ENCODE measurements around the gene BPTF. TPM values are rescaled to one million over a fixed set of nuclear protein-coding genes. Genes with fewer than 3 reads are reported as not detected.

BPTF gene
- polyA plus RNA-seq, 2 of the 4 experiments (the other 2 are of a cell fraction): 26.3 to 60.7 TPM

GRCh38 chr17:68004201-68004600 is 178.9 kb downstream of the BPTF start:
- H3K4me1 ChIP-seq: no peaks in the 10 kb centered on the region
- 92% methylated on average over 3 of the region's 3 CpGs for WGBS (ENCODE audit: missing lambda C conversion rate)
- no peaks in the 10 kb centered on the region for H3K9me3 ChIP-seq
- no peak for TF ChIP-seq EHF (CRISPR knock-in tag; IDR thresholded peaks at IDR 0.05)
- TF ChIP-seq ZSCAN20 (CRISPR knock-in tag; IDR thresholded peaks at IDR 0.05): no peak
- TF ChIP-seq REST (IDR thresholded peaks at IDR 0.05): no peak
- TF ChIP-seq CTCF (IDR thresholded peaks at IDR 0.05): no peak
- no peak for TF ChIP-seq BCL3 (IDR thresholded peaks at IDR 0.05)
- TF ChIP-seq MAX (IDR thresholded peaks at IDR 0.05): no peak
- no peak for TF ChIP-seq CHD2 (IDR thresholded peaks at IDR 0.05; ENCODE audit: low read length, partially characterized antibody)
- TF ChIP-seq BHLHE40 (IDR thresholded peaks at IDR 0.05; ENCODE audit: low read depth, low read length): no peak
- TF ChIP-seq PHF8 (IDR thresholded peaks at IDR 0.05; ENCODE audit: borderline replicate concordance, low read depth): no peak
- no peak for TF ChIP-seq HOXB13 (CRISPR knock-in tag; IDR thresholded peaks at IDR 0.05; ENCODE audit: low read depth)
- no peak for DNase-seq (ENCODE audit: low read depth in 1 of 2, low spot score in 1 of 2)
- ChIA-PET POLR2A (no interaction called here), CTCF (interaction anchor here (1.0 to 2.7 kb wide), 2 partner anchors 11 to 15 kb away, joined by 4 to 9 read pairs; no protein-coding TSS in a partner anchor)
- ATAC-seq: no peak
- no peak overlapping the region for H3K27ac ChIP-seq
- FAIRE-seq: no peak
- H3K4me3 ChIP-seq: no peak overlapping the region
- no peak overlapping the region for H3K4me2 ChIP-seq

GRCh38 chr17:68006797-68007196 is 181.5 kb downstream of the BPTF start:
- H3K4me3 ChIP-seq: no peak overlapping the region
- FAIRE-seq (no peak), ATAC-seq (no peak), DNase-seq (ENCODE audit: low read depth in 1 of 2, low spot score in 1 of 2) (no peak)
- no peak for TF ChIP-seq MAX (IDR thresholded peaks at IDR 0.05)
- no peak for TF ChIP-seq KDM1A (IDR thresholded peaks at IDR 0.05; ENCODE audit: low read depth)
- no peak for TF ChIP-seq HEYL (CRISPR knock-in tag; IDR thresholded peaks at IDR 0.05)
- TF ChIP-seq HES2 (IDR thresholded peaks at IDR 0.05): no peak
- TF ChIP-seq MYC (IDR thresholded peaks at IDR 0.05; ENCODE audit: borderline replicate concordance, low read length): no peak
- no peak for TF ChIP-seq ZFP36 (IDR thresholded peaks at IDR 0.05; ENCODE audit: borderline replicate concordance, partially characterized antibody)
- no peak for TF ChIP-seq ZSCAN20 (CRISPR knock-in tag; IDR thresholded peaks at IDR 0.05)
- TF ChIP-seq CTCF (IDR thresholded peaks at IDR 0.05): no peak
- TF ChIP-seq ZNF302 (CRISPR knock-in tag; IDR thresholded peaks at IDR 0.05): no peak
- TF ChIP-seq USF2 (IDR thresholded peaks at IDR 0.05): no peak
- TF ChIP-seq NFE2L2 (conservative IDR thresholded peaks at IDR 0.05; ENCODE audit: low read length): no peak
- TF ChIP-seq BCL3 (IDR thresholded peaks at IDR 0.05): no peak
- no peak for TF ChIP-seq RNF2 (IDR thresholded peaks at IDR 0.05; ENCODE audit: borderline replicate concordance, low read depth)
- no peak for TF ChIP-seq KDM5A (IDR thresholded peaks at IDR 0.05)
- TF ChIP-seq RARB (CRISPR knock-in tag; IDR thresholded peaks at IDR 0.05): no peak
- no peak for TF ChIP-seq JUN (IDR thresholded peaks at IDR 0.05)
- TF ChIP-seq POLR2A (IDR thresholded peaks at IDR 0.05; ENCODE audit: low read length): no peak
- no peak for TF ChIP-seq ESRRA (IDR thresholded peaks at IDR 0.05; ENCODE audit: borderline replicate concordance, low read length)
- TF ChIP-seq HOXB5 (CRISPR knock-in tag; IDR thresholded peaks at IDR 0.05): no peak
- H3K4me2 ChIP-seq: no peak overlapping the region
- H3K9me3 ChIP-seq: no peaks in the 10 kb centered on the region
- 63% methylated on average over 6 of the region's 6 CpGs for WGBS (ENCODE audit: missing lambda C conversion rate)
- CTCF ChIA-PET: interaction anchor here (0.8 to 4.2 kb wide), 7 partner anchors 9 to 195 kb away, joined by 3 to 20 read pairs (median 5); partner anchors contain the start of gene C17orf58
- POLR2A ChIA-PET: interaction anchor here (0.6 kb wide), 1 partner anchor 29 kb away, joined by 4 read pairs; the partner anchor contains the start of gene KPNA2
- no peaks in the 10 kb centered on the region for H3K4me1 ChIP-seq
- H3K27ac ChIP-seq: no peak overlapping the region

Measured in A549 (cell line).